ENCODE results near the gene YBX3.
"Not testable (repeated sequence)": the region's sequence is repeated elsewhere in the genome, so short reads cannot be mapped to it uniquely, and the experiment has no call there.

The YBX3 gene

GRCh38 chr12:10722905-10723746 lies at the start of gene YBX3:
TSS of gene YBX3 (minus strand) at chr12:10723323. CDS start at chr12:10723111, 212 bp downstream.
- DNase-seq (ENCODE audit: low read depth in 2 of 2), result peak; percentile 41 to 57

GRCh38 chr12:10771132-10771733 lies 48.1 kb upstream of the YBX3 start:
- DNase-seq (ENCODE audit: low read depth in 2 of 2), result peak in 1 of 2 experiments; percentile 14

- DNase-seq (ENCODE audit: low read depth in 2 of 2), result no peak
Measured at GRCh38 chr12:10759657-10760056, 36.5 kb upstream of the YBX3 start.

GRCh38 chr12:10756194-10756593 lies 33.1 kb upstream of the YBX3 start:
- no peak for DNase-seq (ENCODE audit: low read depth in 2 of 2)

GRCh38 chr12:10753059-10753458 lies 29.9 kb upstream of the YBX3 start:
- no peak for DNase-seq (ENCODE audit: low read depth in 2 of 2)

- DNase-seq (ENCODE audit: low read depth in 2 of 2), result no peak
Measured at GRCh38 chr12:10750385-10750727, 27.2 kb upstream of the YBX3 start.

GRCh38 chr12:10749700-10750384 lies 26.7 kb upstream of the YBX3 start:
- peak; percentile 79 to 82 for DNase-seq (ENCODE audit: low read depth in 2 of 2)

GRCh38 chr12:10747730-10748129 lies 24.6 kb upstream of the YBX3 start:
- DNase-seq (ENCODE audit: low read depth in 2 of 2), result no peak

- not testable (repeated sequence) for DNase-seq (ENCODE audit: low read depth in 2 of 2)
Measured at GRCh38 chr12:10743420-10743819, 20.3 kb upstream of the YBX3 start.

- no peak for DNase-seq (ENCODE audit: low read depth in 2 of 2)
Measured at GRCh38 chr12:10741845-10742244, 18.7 kb upstream of the YBX3 start.

- DNase-seq (ENCODE audit: low read depth in 2 of 2), result no peak
Measured at GRCh38 chr12:10740182-10740581, 17.1 kb upstream of the YBX3 start.

GRCh38 chr12:10739157-10740118 lies 16.3 kb upstream of the YBX3 start:
- no peak for DNase-seq (ENCODE audit: low read depth in 2 of 2)

GRCh38 chr12:10737249-10737648 lies 14.1 kb upstream of the YBX3 start:
- DNase-seq (ENCODE audit: low read depth in 2 of 2), result no peak

GRCh38 chr12:10736463-10736862 lies 13.3 kb upstream of the YBX3 start:
- no peak for DNase-seq (ENCODE audit: low read depth in 2 of 2)

GRCh38 chr12:10735428-10735827 lies 12.3 kb upstream of the YBX3 start:
- no peak for DNase-seq (ENCODE audit: low read depth in 2 of 2)

GRCh38 chr12:10732549-10732948 lies 9.4 kb upstream of the YBX3 start:
- DNase-seq (ENCODE audit: low read depth in 2 of 2), result no peak

GRCh38 chr12:10732066-10732465 lies 8.9 kb upstream of the YBX3 start:
- DNase-seq (ENCODE audit: low read depth in 2 of 2), result no peak

GRCh38 chr12:10730559-10730958 lies 7.4 kb upstream of the YBX3 start:
- no peak for DNase-seq (ENCODE audit: low read depth in 2 of 2)

GRCh38 chr12:10728091-10728490 lies 5.0 kb upstream of the YBX3 start:
- DNase-seq (ENCODE audit: low read depth in 2 of 2), result no peak

- no peak for DNase-seq (ENCODE audit: low read depth in 2 of 2)
Measured at GRCh38 chr12:10726945-10727344, 3.8 kb upstream of the YBX3 start.

- no peak for DNase-seq (ENCODE audit: low read depth in 2 of 2)
Measured at GRCh38 chr12:10725003-10725402, 1.9 kb upstream of the YBX3 start.

- peak in 1 of 2 experiments; percentile 23 for DNase-seq (ENCODE audit: low read depth in 2 of 2)
Measured at GRCh38 chr12:10722502-10722904, 620 bp downstream of the YBX3 start.
